GM20000 (cell line): ENCODE data around the gene IL12RB1.

Experiments used
- DNase-seq: peaks from one replicate; pipeline ENCODE4 v3.0.0; 2012; ENCODE audit warnings: low spot score
- TF ChIP-seq, protein P1 (sequence below): IDR thresholded peaks from 2 replicates; pipeline ENCODE4 v1.5.1; 2012; ENCODE audit warnings: mild to moderate bottlenecking, control low read depth; ENCODE audit errors: extremely low read depth, missing control alignments

IL12RB1 gene

GRCh38 chr19:18013210-18014111 is 73.3 kb downstream of the IL12RB1 start:
- peak; percentile 5 for DNase-seq
- TF ChIP-seq, protein P1, sequence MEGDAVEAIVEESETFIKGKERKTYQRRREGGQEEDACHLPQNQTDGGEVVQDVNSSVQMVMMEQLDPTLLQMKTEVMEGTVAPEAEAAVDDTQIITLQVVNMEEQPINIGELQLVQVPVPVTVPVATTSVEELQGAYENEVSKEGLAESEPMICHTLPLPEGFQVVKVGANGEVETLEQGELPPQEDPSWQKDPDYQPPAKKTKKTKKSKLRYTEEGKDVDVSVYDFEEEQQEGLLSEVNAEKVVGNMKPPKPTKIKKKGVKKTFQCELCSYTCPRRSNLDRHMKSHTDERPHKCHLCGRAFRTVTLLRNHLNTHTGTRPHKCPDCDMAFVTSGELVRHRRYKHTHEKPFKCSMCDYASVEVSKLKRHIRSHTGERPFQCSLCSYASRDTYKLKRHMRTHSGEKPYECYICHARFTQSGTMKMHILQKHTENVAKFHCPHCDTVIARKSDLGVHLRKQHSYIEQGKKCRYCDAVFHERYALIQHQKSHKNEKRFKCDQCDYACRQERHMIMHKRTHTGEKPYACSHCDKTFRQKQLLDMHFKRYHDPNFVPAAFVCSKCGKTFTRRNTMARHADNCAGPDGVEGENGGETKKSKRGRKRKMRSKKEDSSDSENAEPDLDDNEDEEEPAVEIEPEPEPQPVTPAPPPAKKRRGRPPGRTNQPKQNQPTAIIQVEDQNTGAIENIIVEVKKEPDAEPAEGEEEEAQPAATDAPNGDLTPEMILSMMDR, result no peak

DNA sequence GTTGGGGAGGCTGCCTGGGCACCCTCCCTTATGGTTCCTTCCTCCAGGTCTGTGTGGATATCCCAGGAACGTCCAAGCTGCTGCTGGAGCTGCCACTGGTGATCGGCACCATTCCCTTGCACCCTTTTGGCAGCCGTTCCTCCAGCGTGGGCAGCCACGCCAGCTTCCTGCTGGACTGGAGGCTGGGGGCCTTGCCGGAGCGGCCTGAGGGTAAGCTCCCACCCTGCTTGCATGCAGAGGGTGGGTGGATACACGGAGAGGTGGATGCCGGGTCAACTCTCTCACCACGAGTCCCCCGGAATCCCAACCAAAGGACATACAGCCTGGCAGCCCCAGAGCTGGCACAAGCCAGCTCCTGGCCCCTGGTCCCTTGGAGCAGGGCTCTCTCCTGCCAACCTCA is 76.6 kb downstream of the IL12RB1 start:
- no peak for DNase-seq
- TF ChIP-seq, protein P1, result no peak

DNA sequence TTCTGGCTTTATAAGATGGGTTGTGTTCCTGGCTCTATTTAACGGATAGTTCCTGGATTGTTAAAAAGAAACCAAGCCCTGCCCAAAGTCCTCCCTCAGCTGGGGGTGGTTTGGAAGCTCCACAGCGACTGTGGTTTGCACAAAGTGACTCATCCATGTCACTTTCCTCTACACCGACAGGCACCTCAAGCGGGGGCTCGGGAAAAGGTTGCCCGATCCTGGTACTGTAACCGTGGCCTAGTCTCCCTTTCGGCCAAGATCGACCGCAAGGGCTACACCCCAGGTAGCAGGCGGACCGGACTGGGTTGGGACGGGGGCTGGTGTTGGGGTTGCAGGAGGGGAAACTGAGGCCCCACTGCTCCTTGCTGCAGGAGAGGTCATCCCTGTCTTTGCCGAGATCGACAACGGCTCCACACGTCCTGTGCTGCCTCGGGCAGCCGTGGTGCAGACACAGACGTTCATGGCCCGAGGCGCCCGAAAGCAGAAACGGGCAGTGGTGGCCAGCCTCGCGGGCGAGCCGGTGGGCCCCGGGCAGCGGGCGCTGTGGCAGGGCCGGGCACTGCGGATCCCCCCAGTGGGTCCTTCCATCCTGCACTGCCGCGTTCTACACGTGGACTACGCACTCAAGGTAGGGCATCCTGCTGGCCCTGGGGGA is 77.2 kb downstream of the IL12RB1 start:
- DNase-seq, result no peak
- TF ChIP-seq, protein P1, result no peak
